ENCODE results near the gene DDI1.

DDI1 gene

DNA sequence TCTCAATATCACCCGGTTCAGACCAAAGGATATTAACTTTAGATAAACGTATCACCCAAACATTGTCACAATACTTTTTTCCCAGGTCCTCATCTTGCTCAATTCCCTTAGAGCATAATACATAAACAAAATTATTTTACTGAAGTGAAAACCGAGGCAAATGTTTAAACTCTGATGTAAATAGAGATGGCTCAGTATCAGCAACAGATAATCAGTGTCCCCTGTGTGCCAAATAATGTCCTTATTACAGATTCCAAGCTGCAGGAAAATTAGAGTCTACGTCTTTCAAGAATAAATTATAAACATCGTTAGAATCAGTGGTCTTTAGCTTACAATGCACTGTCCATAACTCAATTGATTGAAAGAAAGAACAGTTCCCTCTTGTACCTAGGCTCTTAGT is 50.2 kb downstream of the DDI1 start:
- H3K4me1 ChIP-seq (ENCODE audit: insufficient read depth, low read length): no peaks in the 10 kb centered on the region
- no peak for ATAC-seq (ENCODE audit: insufficient read depth, low read depth)
- no peak for TF ChIP-seq EZH2 (IDR thresholded peaks at IDR 0.05; ENCODE audit: borderline replicate concordance, low read depth, low read length, severe bottlenecking)
- TF ChIP-seq CTCF (IDR thresholded peaks at IDR 0.05; ENCODE audit: borderline replicate concordance, extremely low read depth, low read length, poor library complexity, severe bottlenecking): no peak

More for the DNA sequence above, 50.2 kb downstream of the DDI1 start:
- Histone ChIP-seq H3K27me3 (ENCODE audit: insufficient read depth, low read length, poor library complexity) (no peaks in the 10 kb centered on the region), H4K20me1 (ENCODE audit: insufficient read depth, low read length) (no peaks in the 10 kb centered on the region), H2AFZ (ENCODE audit: low read depth, low read length) (no peak overlapping the region), H3K36me3 (ENCODE audit: insufficient read depth, low read length) (no peaks in the 10 kb centered on the region), H3K27ac (ENCODE audit: low read length) (no peak overlapping the region), H3K4me3 (ENCODE audit: low read depth in 1 of 2, low read length in 2 of 2) (no peak overlapping the region), H3K79me2 (ENCODE audit: insufficient read depth, low read length) (no peaks in the 10 kb centered on the region), H3K4me2 (ENCODE audit: insufficient read depth, low read length) (no peak overlapping the region), H3K9ac (ENCODE audit: low read depth, low read length) (no peak overlapping the region), H3K9me3 (ENCODE audit: insufficient read depth, low read length, severe bottlenecking) (no peaks in the 10 kb centered on the region)
- no peak for DNase-seq

Measured in DND-41 (cell line).